Measurements from ENCODE around the gene CORO1C.
A peak's percentile ranks its signal among the peaks of the same experiment; 100 is the strongest.

CORO1C gene

GRCh38 chr12:108702595-108703320, 28.6 kb downstream of the CORO1C start:
- DNase-seq (ENCODE audit: low read depth), result no peak
- no peak overlapping the region for H3K9ac ChIP-seq (ENCODE audit: low read length)
- no peak overlapping the region for H3K4me3 ChIP-seq (ENCODE audit: low read length)
- H3K27me3 ChIP-seq (replicated peaks; ENCODE audit: control insufficient read depth, insufficient read depth, low read length), result no peaks in the 10 kb centered on the region
- peaks cover 40% of the 10 kb centered on the region for H3K4me1 ChIP-seq (ENCODE audit: control insufficient read depth, insufficient read depth, low read length)
- peaks cover 63% of the 10 kb centered on the region for H3K36me3 ChIP-seq (ENCODE audit: control insufficient read depth, insufficient read depth, low read length, severe bottlenecking)
- no peaks in the 10 kb centered on the region for H3K9me3 ChIP-seq (ENCODE audit: control insufficient read depth, low read length)

GRCh38 chr12:108701779-108702441, 29.4 kb downstream of the CORO1C start:
- Histone ChIP-seq H3K4me1 (ENCODE audit: control insufficient read depth, insufficient read depth, low read length) (peaks cover 47% of the 10 kb centered on the region), H3K9ac (ENCODE audit: low read length) (peak overlapping the region; percentile 9), H3K36me3 (ENCODE audit: control insufficient read depth, insufficient read depth, low read length, severe bottlenecking) (peaks cover 67% of the 10 kb centered on the region), H3K4me3 (ENCODE audit: low read length) (no peak overlapping the region), H3K9me3 (ENCODE audit: control insufficient read depth, low read length) (no peaks in the 10 kb centered on the region), H3K27me3 (replicated peaks; ENCODE audit: control insufficient read depth, insufficient read depth, low read length) (no peaks in the 10 kb centered on the region)
- no peak for DNase-seq (ENCODE audit: low read depth)

GRCh38 chr12:108700833-108701541, 30.3 kb downstream of the CORO1C start:
- no peak for DNase-seq (ENCODE audit: low read depth)
- H3K4me3 ChIP-seq (ENCODE audit: low read length), result no peak overlapping the region
- H3K4me1 ChIP-seq (ENCODE audit: control insufficient read depth, insufficient read depth, low read length), result peaks cover 56% of the 10 kb centered on the region
- no peaks in the 10 kb centered on the region for H3K9me3 ChIP-seq (ENCODE audit: control insufficient read depth, low read length)
- peaks cover 63% of the 10 kb centered on the region for H3K36me3 ChIP-seq (ENCODE audit: control insufficient read depth, insufficient read depth, low read length, severe bottlenecking)
- no peak overlapping the region for H3K9ac ChIP-seq (ENCODE audit: low read length)
- H3K27me3 ChIP-seq (replicated peaks; ENCODE audit: control insufficient read depth, insufficient read depth, low read length), result no peaks in the 10 kb centered on the region

GRCh38 chr12:108699955-108700563, 31.3 kb downstream of the CORO1C start:
- no peak for DNase-seq (ENCODE audit: low read depth)
- no peaks in the 10 kb centered on the region for H3K9me3 ChIP-seq (ENCODE audit: control insufficient read depth, low read length)
- H3K9ac ChIP-seq (ENCODE audit: low read length), result no peak overlapping the region
- peaks cover 65% of the 10 kb centered on the region for H3K4me1 ChIP-seq (ENCODE audit: control insufficient read depth, insufficient read depth, low read length)
- no peaks in the 10 kb centered on the region for H3K27me3 ChIP-seq (replicated peaks; ENCODE audit: control insufficient read depth, insufficient read depth, low read length)
- peaks cover 68% of the 10 kb centered on the region for H3K36me3 ChIP-seq (ENCODE audit: control insufficient read depth, insufficient read depth, low read length, severe bottlenecking)
- no peak overlapping the region for H3K4me3 ChIP-seq (ENCODE audit: low read length)

- H3K4me1 ChIP-seq (ENCODE audit: control insufficient read depth, insufficient read depth, low read length), result peaks cover 65% of the 10 kb centered on the region
- no peaks in the 10 kb centered on the region for H3K27me3 ChIP-seq (replicated peaks; ENCODE audit: control insufficient read depth, insufficient read depth, low read length)
- H3K9ac ChIP-seq (ENCODE audit: low read length), result no peak overlapping the region
- no peak for DNase-seq (ENCODE audit: low read depth)
- peaks cover 57% of the 10 kb centered on the region for H3K36me3 ChIP-seq (ENCODE audit: control insufficient read depth, insufficient read depth, low read length, severe bottlenecking)
- no peak overlapping the region for H3K4me3 ChIP-seq (ENCODE audit: low read length)
- no peaks in the 10 kb centered on the region for H3K9me3 ChIP-seq (ENCODE audit: control insufficient read depth, low read length)
Measured at GRCh38 chr12:108697905-108698304, 33.4 kb downstream of the CORO1C start.

- no peak overlapping the region for H3K4me3 ChIP-seq (ENCODE audit: low read length)
- peaks cover 62% of the 10 kb centered on the region for H3K4me1 ChIP-seq (ENCODE audit: control insufficient read depth, insufficient read depth, low read length)
- DNase-seq (ENCODE audit: low read depth), result no peak
- H3K9ac ChIP-seq (ENCODE audit: low read length), result peak overlapping the region; percentile 10
- no peaks in the 10 kb centered on the region for H3K9me3 ChIP-seq (ENCODE audit: control insufficient read depth, low read length)
- H3K27me3 ChIP-seq (replicated peaks; ENCODE audit: control insufficient read depth, insufficient read depth, low read length), result no peaks in the 10 kb centered on the region
- H3K36me3 ChIP-seq (ENCODE audit: control insufficient read depth, insufficient read depth, low read length, severe bottlenecking), result peaks cover 50% of the 10 kb centered on the region
Measured at GRCh38 chr12:108696996-108697290, 34.4 kb downstream of the CORO1C start.

- H3K4me1 ChIP-seq (ENCODE audit: control insufficient read depth, insufficient read depth, low read length), result peaks cover 61% of the 10 kb centered on the region
- peaks cover 50% of the 10 kb centered on the region for H3K36me3 ChIP-seq (ENCODE audit: control insufficient read depth, insufficient read depth, low read length, severe bottlenecking)
- peak; percentile 67 for DNase-seq (ENCODE audit: low read depth)
Measured at GRCh38 chr12:108696111-108696995, 35.0 kb downstream of the CORO1C start.

GRCh38 chr12:108694812-108695278, 36.5 kb downstream of the CORO1C start:
- H3K4me1 ChIP-seq (ENCODE audit: control insufficient read depth, insufficient read depth, low read length), result peaks cover 61% of the 10 kb centered on the region
- no peak overlapping the region for H3K4me3 ChIP-seq (ENCODE audit: low read length)
- no peak for DNase-seq (ENCODE audit: low read depth)
- H3K9me3 ChIP-seq (ENCODE audit: control insufficient read depth, low read length), result no peaks in the 10 kb centered on the region
- H3K27me3 ChIP-seq (replicated peaks; ENCODE audit: control insufficient read depth, insufficient read depth, low read length), result no peaks in the 10 kb centered on the region
- no peak overlapping the region for H3K9ac ChIP-seq (ENCODE audit: low read length)
- H3K36me3 ChIP-seq (ENCODE audit: control insufficient read depth, insufficient read depth, low read length, severe bottlenecking), result peaks cover 37% of the 10 kb centered on the region

More at GRCh38 chr12:108696111-108696995, 35.0 kb downstream of the CORO1C start:
- no peaks in the 10 kb centered on the region for H3K9me3 ChIP-seq (ENCODE audit: control insufficient read depth, low read length)
- peak overlapping the region; percentile 19 for H3K4me3 ChIP-seq (ENCODE audit: low read length)
- no peaks in the 10 kb centered on the region for H3K27me3 ChIP-seq (replicated peaks; ENCODE audit: control insufficient read depth, insufficient read depth, low read length)
- peak overlapping the region; percentile 10 for H3K9ac ChIP-seq (ENCODE audit: low read length)

- Histone ChIP-seq H3K36me3 (ENCODE audit: control insufficient read depth, insufficient read depth, low read length, severe bottlenecking) (peaks cover 26% of the 10 kb centered on the region), H3K4me1 (ENCODE audit: control insufficient read depth, insufficient read depth, low read length) (peaks cover 61% of the 10 kb centered on the region), H3K27me3 (replicated peaks; ENCODE audit: control insufficient read depth, insufficient read depth, low read length) (no peaks in the 10 kb centered on the region), H3K9me3 (ENCODE audit: control insufficient read depth, low read length) (no peaks in the 10 kb centered on the region), H3K4me3 (ENCODE audit: low read length) (no peak overlapping the region), H3K9ac (ENCODE audit: low read length) (no peak overlapping the region)
- DNase-seq (ENCODE audit: low read depth), result no peak
Measured at GRCh38 chr12:108693751-108694150, 37.6 kb downstream of the CORO1C start.

- H3K36me3 ChIP-seq (ENCODE audit: control insufficient read depth, insufficient read depth, low read length, severe bottlenecking), result peaks cover 23% of the 10 kb centered on the region
- H3K9me3 ChIP-seq (ENCODE audit: control insufficient read depth, low read length), result no peaks in the 10 kb centered on the region
- H3K4me3 ChIP-seq (ENCODE audit: low read length), result no peak overlapping the region
- peaks cover 61% of the 10 kb centered on the region for H3K4me1 ChIP-seq (ENCODE audit: control insufficient read depth, insufficient read depth, low read length)
- H3K9ac ChIP-seq (ENCODE audit: low read length), result no peak overlapping the region
- no peaks in the 10 kb centered on the region for H3K27me3 ChIP-seq (replicated peaks; ENCODE audit: control insufficient read depth, insufficient read depth, low read length)
- DNase-seq (ENCODE audit: low read depth), result no peak
Measured at GRCh38 chr12:108693186-108693730, 38.1 kb downstream of the CORO1C start.
